ENCODE results near the gene MFSD6. TPM values are rescaled to one million over a fixed set of nuclear protein-coding genes. Genes with fewer than 3 reads are reported as not detected.

The MFSD6 gene
- total and polyA plus RNA-seq, 2 donors (not counting 1 experiment from before 2014, with no cell fraction given): 31.4 to 50.8 TPM

DNA sequence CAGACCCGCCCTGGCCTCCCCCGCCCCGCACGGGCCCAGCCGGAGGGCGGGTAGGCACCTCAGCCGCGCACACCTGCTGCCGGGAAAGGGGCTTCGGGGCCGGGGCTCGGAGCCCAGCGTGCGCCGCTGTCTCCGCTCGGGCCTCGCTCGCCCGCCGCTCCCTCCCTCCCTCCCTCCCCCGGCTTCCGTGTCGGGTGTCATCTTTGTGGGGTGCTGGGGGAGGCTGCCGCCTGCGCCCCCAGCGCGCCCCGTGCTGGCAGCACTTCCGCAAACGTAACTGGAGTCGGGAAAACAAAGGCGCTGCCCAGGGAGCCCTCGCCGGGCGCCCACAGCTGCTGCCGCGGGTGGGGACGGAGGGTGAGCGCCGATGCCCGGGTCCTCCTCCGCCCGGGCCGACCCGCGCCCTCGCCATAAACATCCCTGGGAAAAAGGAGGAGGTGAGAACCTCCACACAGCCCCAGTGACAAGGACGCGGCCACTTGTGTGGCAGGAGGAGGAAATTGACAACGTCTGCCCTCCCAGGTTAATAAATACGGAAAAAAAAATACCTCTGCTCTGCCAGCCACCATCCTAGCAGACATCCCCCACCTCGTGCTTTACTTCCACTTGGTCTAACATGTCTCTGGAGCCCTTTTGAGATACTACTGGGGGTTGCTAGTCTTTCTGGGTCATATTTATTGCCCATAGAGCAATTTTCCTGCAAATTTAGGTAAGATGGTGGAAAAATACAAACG, 550 bp downstream of the MFSD6 start:
- Histone ChIP-seq H4K20me1 (ENCODE audit: control insufficient read depth, extremely low read depth, insufficient read depth, low read length) (no peaks in the 10 kb centered on the region), H3K9ac (ENCODE audit: insufficient read depth, low read length) (peak overlapping the region; percentile 50), H3K9me3 (ENCODE audit: control insufficient read depth, insufficient read depth, low read depth, low read length) (no peaks in the 10 kb centered on the region), H3K27me3 (ENCODE audit: control insufficient read depth, insufficient read depth, low read length) (peaks cover 3% of the 10 kb centered on the region), H3K79me2 (ENCODE audit: control insufficient read depth, insufficient read depth, low read length) (no peaks in the 10 kb centered on the region), H3K4me1 (ENCODE audit: control insufficient read depth, extremely low read depth, insufficient read depth, low read length) (no peaks in the 10 kb centered on the region), H3K36me3 (ENCODE audit: control insufficient read depth, insufficient read depth, low read length) (no peaks in the 10 kb centered on the region), H3K27ac (ENCODE audit: insufficient read depth, low read length) (no peak overlapping the region), H3K4me2 (ENCODE audit: extremely low read depth, insufficient read depth, low read length) (peak overlapping the region; percentile 80), H3K4me3 (replicated peaks in 1 of 4; ENCODE audit: control extremely low read depth in 1 of 4, insufficient read depth in 1 of 4, low read depth in 3 of 4, low read length in 4 of 4) (peak overlapping the region; percentile 51 to 78 (median 62)), H2AFZ (ENCODE audit: low read length) (peak overlapping the region; percentile 69)
- peak in 1 of 2 donors; percentile 22 for DNase-seq (ENCODE audit: low read depth in 2 of 2)
- no peak for TF ChIP-seq EZH2 (IDR thresholded peaks at IDR 0.05; ENCODE audit: low read length, missing control alignments)
- TF ChIP-seq, protein P1, sequence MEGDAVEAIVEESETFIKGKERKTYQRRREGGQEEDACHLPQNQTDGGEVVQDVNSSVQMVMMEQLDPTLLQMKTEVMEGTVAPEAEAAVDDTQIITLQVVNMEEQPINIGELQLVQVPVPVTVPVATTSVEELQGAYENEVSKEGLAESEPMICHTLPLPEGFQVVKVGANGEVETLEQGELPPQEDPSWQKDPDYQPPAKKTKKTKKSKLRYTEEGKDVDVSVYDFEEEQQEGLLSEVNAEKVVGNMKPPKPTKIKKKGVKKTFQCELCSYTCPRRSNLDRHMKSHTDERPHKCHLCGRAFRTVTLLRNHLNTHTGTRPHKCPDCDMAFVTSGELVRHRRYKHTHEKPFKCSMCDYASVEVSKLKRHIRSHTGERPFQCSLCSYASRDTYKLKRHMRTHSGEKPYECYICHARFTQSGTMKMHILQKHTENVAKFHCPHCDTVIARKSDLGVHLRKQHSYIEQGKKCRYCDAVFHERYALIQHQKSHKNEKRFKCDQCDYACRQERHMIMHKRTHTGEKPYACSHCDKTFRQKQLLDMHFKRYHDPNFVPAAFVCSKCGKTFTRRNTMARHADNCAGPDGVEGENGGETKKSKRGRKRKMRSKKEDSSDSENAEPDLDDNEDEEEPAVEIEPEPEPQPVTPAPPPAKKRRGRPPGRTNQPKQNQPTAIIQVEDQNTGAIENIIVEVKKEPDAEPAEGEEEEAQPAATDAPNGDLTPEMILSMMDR (conservative IDR thresholded peaks at IDR 0.05 in 1 of 2, IDR thresholded peaks at IDR 0.05 in 1 of 2; ENCODE audit: low read depth in 1 of 2, low read length in 2 of 2): no peak

DNA sequence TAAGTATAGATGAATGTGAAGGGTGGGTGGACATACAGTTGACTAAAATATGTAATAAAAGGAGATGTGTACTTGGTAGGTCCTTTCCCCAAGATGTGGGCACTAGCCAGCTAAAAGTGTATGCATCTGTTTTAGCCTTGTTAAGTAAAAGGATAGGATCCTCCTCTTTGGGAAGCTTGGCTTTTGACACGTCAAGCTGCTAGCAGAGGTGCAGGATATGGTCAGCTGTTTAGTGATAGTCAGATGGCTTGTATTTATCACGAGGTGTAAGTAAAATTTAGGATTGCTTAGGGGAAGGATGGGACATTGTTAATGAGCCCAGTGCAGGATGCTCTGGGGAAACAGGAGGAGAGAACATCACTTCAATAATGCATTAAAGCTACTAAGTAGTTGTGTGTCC, 1.5 kb downstream of the MFSD6 start:
- no peaks in the 10 kb centered on the region for H3K4me1 ChIP-seq (ENCODE audit: control insufficient read depth, extremely low read depth, insufficient read depth, low read length)
- no peak overlapping the region for H3K4me2 ChIP-seq (ENCODE audit: extremely low read depth, insufficient read depth, low read length)
- no peaks in the 10 kb centered on the region for H3K36me3 ChIP-seq (ENCODE audit: control insufficient read depth, insufficient read depth, low read length)
- no peak for DNase-seq (ENCODE audit: low read depth in 2 of 2)
- H3K9me3 ChIP-seq (ENCODE audit: control insufficient read depth, insufficient read depth, low read depth, low read length): no peaks in the 10 kb centered on the region
- H3K79me2 ChIP-seq (ENCODE audit: control insufficient read depth, insufficient read depth, low read length): no peaks in the 10 kb centered on the region
- peaks cover 3% of the 10 kb centered on the region for H3K27me3 ChIP-seq (ENCODE audit: control insufficient read depth, insufficient read depth, low read length)
- no peaks in the 10 kb centered on the region for H4K20me1 ChIP-seq (ENCODE audit: control insufficient read depth, extremely low read depth, insufficient read depth, low read length)
- H2AFZ ChIP-seq (ENCODE audit: low read length): no peak overlapping the region
- no peak overlapping the region for H3K27ac ChIP-seq (ENCODE audit: insufficient read depth, low read length)
- no peak overlapping the region for H3K9ac ChIP-seq (ENCODE audit: insufficient read depth, low read length)
- TF ChIP-seq, protein P1 (conservative IDR thresholded peaks at IDR 0.05 in 1 of 2, IDR thresholded peaks at IDR 0.05 in 1 of 2; ENCODE audit: low read depth in 1 of 2, low read length in 2 of 2): no peak
- no peak for TF ChIP-seq EZH2 (IDR thresholded peaks at IDR 0.05; ENCODE audit: low read length, missing control alignments)
- peak overlapping the region in 1 of 4 experiments; percentile 65 for H3K4me3 ChIP-seq (replicated peaks in 1 of 4; ENCODE audit: control extremely low read depth in 1 of 4, insufficient read depth in 1 of 4, low read depth in 3 of 4, low read length in 4 of 4)

DNA sequence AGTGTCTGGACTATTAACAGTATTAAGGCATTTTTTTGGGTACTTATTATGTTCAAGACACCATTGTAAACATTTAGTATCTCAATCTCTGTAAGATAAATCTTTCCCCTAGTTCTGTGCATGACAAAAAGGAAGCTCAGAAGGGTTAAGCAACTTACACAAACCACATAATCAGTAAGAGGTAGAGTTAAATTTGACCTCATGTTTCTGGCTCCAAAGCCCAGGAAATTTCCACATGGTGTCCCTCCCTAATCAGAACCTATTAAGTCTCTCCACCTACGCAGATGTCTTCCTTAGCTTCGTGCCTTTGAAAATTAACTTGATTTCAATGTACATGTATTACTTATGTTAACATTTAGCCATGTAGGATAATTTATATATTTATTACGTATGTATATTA, 2.0 kb downstream of the MFSD6 start:
- H3K36me3 ChIP-seq (ENCODE audit: control insufficient read depth, insufficient read depth, low read length): no peaks in the 10 kb centered on the region
- H2AFZ ChIP-seq (ENCODE audit: low read length): no peak overlapping the region
- TF ChIP-seq EZH2 (IDR thresholded peaks at IDR 0.05; ENCODE audit: low read length, missing control alignments): no peak
- TF ChIP-seq, protein P1 (conservative IDR thresholded peaks at IDR 0.05 in 1 of 2, IDR thresholded peaks at IDR 0.05 in 1 of 2; ENCODE audit: low read depth in 1 of 2, low read length in 2 of 2): no peak
- no peaks in the 10 kb centered on the region for H3K9me3 ChIP-seq (ENCODE audit: control insufficient read depth, insufficient read depth, low read depth, low read length)
- no peak for DNase-seq (ENCODE audit: low read depth in 2 of 2)
- no peak overlapping the region for H3K4me3 ChIP-seq (replicated peaks in 1 of 4; ENCODE audit: control extremely low read depth in 1 of 4, insufficient read depth in 1 of 4, low read depth in 3 of 4, low read length in 4 of 4)
- peaks cover 3% of the 10 kb centered on the region for H3K27me3 ChIP-seq (ENCODE audit: control insufficient read depth, insufficient read depth, low read length)
- H3K9ac ChIP-seq (ENCODE audit: insufficient read depth, low read length): no peak overlapping the region
- no peaks in the 10 kb centered on the region for H4K20me1 ChIP-seq (ENCODE audit: control insufficient read depth, extremely low read depth, insufficient read depth, low read length)
- no peak overlapping the region for H3K27ac ChIP-seq (ENCODE audit: insufficient read depth, low read length)
- H3K4me2 ChIP-seq (ENCODE audit: extremely low read depth, insufficient read depth, low read length): no peak overlapping the region
- no peaks in the 10 kb centered on the region for H3K79me2 ChIP-seq (ENCODE audit: control insufficient read depth, insufficient read depth, low read length)
- no peaks in the 10 kb centered on the region for H3K4me1 ChIP-seq (ENCODE audit: control insufficient read depth, extremely low read depth, insufficient read depth, low read length)
